Body of pancreas (tissue), 4 donors: ENCODE data around the gene SCN3A.

Experiments
- CTCF ChIP-seq, 7 experiments: fragments of 450-650 bp in 4 of 7; fragments of 200-600 bp in 3 of 7; sonication (generic) in 3 of 7; IDR thresholded peaks; one replicate each; pipeline ENCODE4 v1.5.1; 2016 to 2019; ENCODE audit warnings: antibody characterized with exemption in 7 of 7
- POLR2A ChIP-seq, 3 donors: fragments of 450-650 bp; IDR thresholded peaks; one replicate each; pipeline ENCODE4 v1.6.1; 2016; ENCODE audit warnings: antibody characterized with exemption in 3 of 3, mild to moderate bottlenecking in 2 of 3

GRCh38 chr2:165056564-165056963, 147.3 kb downstream of the SCN3A start:
- TF ChIP-seq CTCF (IDR thresholded peaks at IDR 0.05) (no peak), POLR2A (IDR thresholded peaks at IDR 0.05) (no peak)
